Upper lobe of right lung (tissue), 1 donor: ENCODE data around the gene CSNK1E. TPM values are rescaled to one million over a fixed set of nuclear protein-coding genes. Genes with fewer than 3 reads are reported as not detected.

Experiments used
- ATAC-seq: fragments of 200-7000 bp; cut with Tn5 transposase; one replicate; pipeline ENCODE4 v1.9.1; 2020; ENCODE audit warnings: mild to moderate bottlenecking, moderate library complexity
- DNase-seq: peaks from one replicate; pipeline ENCODE4 v3.0.0-alpha.2; 2020
- H3K27ac ChIP-seq: fragments of 200-600 bp; one replicate; pipeline ENCODE4 v1.8.0; 2022
- H3K27me3 ChIP-seq: fragments of 200-600 bp; one replicate; pipeline ENCODE4 v1.8.0; 2022; ENCODE audit warnings: mild to moderate bottlenecking
- H3K36me3 ChIP-seq: fragments of 200-600 bp; one replicate; pipeline ENCODE4 v1.8.0; 2022
- H3K4me1 ChIP-seq: fragments of 200-600 bp; one replicate; pipeline ENCODE4 v1.8.0; 2022
- H3K4me3 ChIP-seq: fragments of 200-600 bp; one replicate; pipeline ENCODE4 v1.8.0; 2022; ENCODE audit warnings: mild to moderate bottlenecking
- H3K9me3 ChIP-seq: fragments of 200-600 bp; one replicate; pipeline ENCODE4 v1.8.0; 2022
- CTCF ChIP-seq: fragments of 200-600 bp; IDR thresholded peaks from one replicate; pipeline ENCODE4 v1.8.0; 2022; ENCODE audit warnings: antibody characterized with exemption
- intact Hi-C: fragments of 100-400 bp; cut with DNase I; formaldehyde crosslinking; loops from one replicate; pipeline ENCODE4 v1.11.0; 2022
- total RNA-seq: library from RNA; stranded (reverse); fragmentation: NEBNext Ultra II Directional; extraction: Animal tissue kit (Norgen Biotek cat#: 25700); gene quantifications from one replicate; pipeline ENCODE4 v1.2.1, GENCODE V29; 2021
- donor health status: DM: no; HTN: yes; CAD: no; lungs with severe emphysema.

CSNK1E gene
- total RNA-seq, 1 donor from 2014 or later: 115 TPM

GRCh38 chr22:38285018-38285417 is 32.2 kb downstream of the CSNK1E start:
- no peak for ATAC-seq
- H3K36me3 ChIP-seq: no peaks in the 10 kb centered on the region
- H3K27ac ChIP-seq: peak overlapping the region; percentile 71

GRCh38 chr22:38284042-38284402 is 33.2 kb downstream of the CSNK1E start:
- ATAC-seq (peak; percentile 62), DNase-seq (no peak)
- no peaks in the 10 kb centered on the region for H3K9me3 ChIP-seq
- no peak for TF ChIP-seq CTCF
- intact Hi-C loops: no loop called here
- peaks cover 5% of the 10 kb centered on the region for H3K4me1 ChIP-seq
- no peak overlapping the region for H3K4me3 ChIP-seq
- H3K27ac ChIP-seq: peak overlapping the region; percentile 71
- H3K36me3 ChIP-seq: no peaks in the 10 kb centered on the region
- H3K27me3 ChIP-seq: no peaks in the 10 kb centered on the region

More at GRCh38 chr22:38285018-38285417, 32.2 kb downstream of the CSNK1E start:
- DNase-seq: no peak
- H3K9me3 ChIP-seq: no peaks in the 10 kb centered on the region
- intact Hi-C loops: no loop called here
- no peaks in the 10 kb centered on the region for H3K27me3 ChIP-seq
- H3K4me1 ChIP-seq: peaks cover 5% of the 10 kb centered on the region
- TF ChIP-seq CTCF: no peak
- H3K4me3 ChIP-seq: no peak overlapping the region

- H3K9me3 ChIP-seq: no peaks in the 10 kb centered on the region
- H3K36me3 ChIP-seq: no peaks in the 10 kb centered on the region
- TF ChIP-seq CTCF: no peak
- peaks cover 5% of the 10 kb centered on the region for H3K4me1 ChIP-seq
- no peaks in the 10 kb centered on the region for H3K27me3 ChIP-seq
- DNase-seq: no peak
- intact Hi-C loops: no loop called here
- ATAC-seq: no peak
- peak overlapping the region; percentile 71 for H3K27ac ChIP-seq
- no peak overlapping the region for H3K4me3 ChIP-seq
These were observed 34.8 kb downstream of the CSNK1E start for GRCh38 chr22:38282397-38282796.

GRCh38 chr22:38276166-38276565 is 41.1 kb downstream of the CSNK1E start:
- H3K9me3 ChIP-seq: no peaks in the 10 kb centered on the region
- intact Hi-C loops: no loop called here
- H3K27ac ChIP-seq: no peak overlapping the region
- H3K4me1 ChIP-seq: peaks cover 16% of the 10 kb centered on the region
- no peak for TF ChIP-seq CTCF
- DNase-seq (no peak), ATAC-seq (no peak)
- no peaks in the 10 kb centered on the region for H3K36me3 ChIP-seq
- no peaks in the 10 kb centered on the region for H3K27me3 ChIP-seq
- H3K4me3 ChIP-seq: no peak overlapping the region

GRCh38 chr22:38273135-38273826 is 44.0 kb downstream of the CSNK1E start:
- Histone ChIP-seq H3K4me1 (peaks cover 28% of the 10 kb centered on the region), H3K4me3 (peak overlapping the region; percentile 96), H3K36me3 (no peaks in the 10 kb centered on the region), H3K27me3 (no peaks in the 10 kb centered on the region), H3K27ac (peak overlapping the region; percentile 94), H3K9me3 (no peaks in the 10 kb centered on the region)
- ATAC-seq (no peak), DNase-seq (no peak)
- TF ChIP-seq CTCF: no peak
- intact Hi-C loops: no loop called here
